ENCODE data around the gene TBK1. TPM values are rescaled to one million over a fixed set of nuclear protein-coding genes. Genes with fewer than 3 reads are reported as not detected.

Gene TBK1
- total and polyA plus RNA-seq, 2 of the 13 experiments (the other 11 are each of a cell fraction or from before 2014, with no cell fraction given), result 10.3 to 25.2 TPM

DNA sequence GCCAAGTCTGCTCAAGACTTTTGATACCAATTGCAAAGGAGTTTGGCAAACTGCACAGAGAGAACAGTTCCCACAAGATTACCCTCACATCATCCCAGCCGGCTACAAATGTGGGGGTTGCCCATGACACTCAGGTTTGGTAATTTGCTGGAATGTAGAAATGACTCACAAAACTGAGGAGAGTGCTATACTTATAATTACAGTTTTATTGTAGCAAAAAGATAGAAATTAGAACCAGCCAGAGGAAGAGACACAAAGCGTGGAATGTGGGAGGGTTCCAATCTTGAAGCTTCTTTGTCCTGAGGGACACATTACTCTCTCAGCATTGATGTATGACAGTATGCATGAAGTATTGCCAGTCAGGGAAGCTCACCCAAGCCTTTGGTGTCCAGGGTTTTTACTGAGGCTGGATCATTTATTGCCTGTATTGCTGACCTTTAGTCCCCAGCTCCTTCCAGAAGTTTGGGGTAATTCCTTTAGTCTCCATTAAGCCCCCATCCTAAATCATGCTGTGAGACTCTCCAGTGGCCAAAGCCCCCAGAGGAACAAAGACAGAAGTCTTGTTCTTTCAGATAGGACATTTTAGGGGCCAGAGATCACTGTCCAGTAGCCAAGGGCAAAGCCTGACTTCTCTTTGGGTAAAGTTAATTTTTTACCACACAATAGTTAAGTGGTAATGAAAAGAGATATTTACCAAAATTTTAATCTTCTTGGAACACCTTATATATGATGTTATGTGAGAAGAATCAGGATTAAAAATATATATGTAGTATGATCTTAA is 9.9 kb downstream of the TBK1 start (continued):
- TF ChIP-seq, protein P1, sequence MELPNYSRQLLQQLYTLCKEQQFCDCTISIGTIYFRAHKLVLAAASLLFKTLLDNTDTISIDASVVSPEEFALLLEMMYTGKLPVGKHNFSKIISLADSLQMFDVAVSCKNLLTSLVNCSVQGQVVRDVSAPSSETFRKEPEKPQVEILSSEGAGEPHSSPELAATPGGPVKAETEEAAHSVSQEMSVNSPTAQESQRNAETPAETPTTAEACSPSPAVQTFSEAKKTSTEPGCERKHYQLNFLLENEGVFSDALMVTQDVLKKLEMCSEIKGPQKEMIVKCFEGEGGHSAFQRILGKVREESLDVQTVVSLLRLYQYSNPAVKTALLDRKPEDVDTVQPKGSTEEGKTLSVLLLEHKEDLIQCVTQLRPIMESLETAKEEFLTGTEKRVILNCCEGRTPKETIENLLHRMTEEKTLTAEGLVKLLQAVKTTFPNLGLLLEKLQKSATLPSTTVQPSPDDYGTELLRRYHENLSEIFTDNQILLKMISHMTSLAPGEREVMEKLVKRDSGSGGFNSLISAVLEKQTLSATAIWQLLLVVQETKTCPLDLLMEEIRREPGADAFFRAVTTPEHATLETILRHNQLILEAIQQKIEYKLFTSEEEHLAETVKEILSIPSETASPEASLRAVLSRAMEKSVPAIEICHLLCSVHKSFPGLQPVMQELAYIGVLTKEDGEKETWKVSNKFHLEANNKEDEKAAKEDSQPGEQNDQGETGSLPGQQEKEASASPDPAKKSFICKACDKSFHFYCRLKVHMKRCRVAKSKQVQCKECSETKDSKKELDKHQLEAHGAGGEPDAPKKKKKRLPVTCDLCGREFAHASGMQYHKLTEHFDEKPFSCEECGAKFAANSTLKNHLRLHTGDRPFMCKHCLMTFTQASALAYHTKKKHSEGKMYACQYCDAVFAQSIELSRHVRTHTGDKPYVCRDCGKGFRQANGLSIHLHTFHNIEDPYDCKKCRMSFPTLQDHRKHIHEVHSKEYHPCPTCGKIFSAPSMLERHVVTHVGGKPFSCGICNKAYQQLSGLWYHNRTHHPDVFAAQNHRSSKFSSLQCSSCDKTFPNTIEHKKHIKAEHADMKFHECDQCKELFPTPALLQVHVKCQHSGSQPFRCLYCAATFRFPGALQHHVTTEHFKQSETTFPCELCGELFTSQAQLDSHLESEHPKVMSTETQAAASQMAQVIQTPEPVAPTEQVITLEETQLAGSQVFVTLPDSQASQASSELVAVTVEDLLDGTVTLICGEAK (IDR thresholded peaks at IDR 0.05), result no peak
- TF ChIP-seq, protein P1 (CRISPR knock-in tag; IDR thresholded peaks at IDR 0.05), result no peak
- TF ChIP-seq, protein P2, sequence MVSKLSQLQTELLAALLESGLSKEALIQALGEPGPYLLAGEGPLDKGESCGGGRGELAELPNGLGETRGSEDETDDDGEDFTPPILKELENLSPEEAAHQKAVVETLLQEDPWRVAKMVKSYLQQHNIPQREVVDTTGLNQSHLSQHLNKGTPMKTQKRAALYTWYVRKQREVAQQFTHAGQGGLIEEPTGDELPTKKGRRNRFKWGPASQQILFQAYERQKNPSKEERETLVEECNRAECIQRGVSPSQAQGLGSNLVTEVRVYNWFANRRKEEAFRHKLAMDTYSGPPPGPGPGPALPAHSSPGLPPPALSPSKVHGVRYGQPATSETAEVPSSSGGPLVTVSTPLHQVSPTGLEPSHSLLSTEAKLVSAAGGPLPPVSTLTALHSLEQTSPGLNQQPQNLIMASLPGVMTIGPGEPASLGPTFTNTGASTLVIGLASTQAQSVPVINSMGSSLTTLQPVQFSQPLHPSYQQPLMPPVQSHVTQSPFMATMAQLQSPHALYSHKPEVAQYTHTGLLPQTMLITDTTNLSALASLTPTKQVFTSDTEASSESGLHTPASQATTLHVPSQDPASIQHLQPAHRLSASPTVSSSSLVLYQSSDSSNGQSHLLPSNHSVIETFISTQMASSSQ (IDR thresholded peaks at IDR 0.05; ENCODE audit: low read depth), result 0 out of 2 replicates have a peak, but pooled peaks have one; percentile 17
- TF ChIP-seq, protein P2 (CRISPR knock-in tag; IDR thresholded peaks at IDR 0.05; ENCODE audit: borderline replicate concordance), result no peak
- TF ChIP-seq ZNF644 (CRISPR knock-in tag; IDR thresholded peaks at IDR 0.05; ENCODE audit: low read depth) (0 out of 2 replicates have a peak, but pooled peaks have one; percentile 45), NR3C1 (CRISPR knock-in tag; IDR thresholded peaks at IDR 0.05) (no peak), TCF12 (IDR thresholded peaks at IDR 0.05) (no peak), TCF12 (CRISPR knock-in tag; IDR thresholded peaks at IDR 0.05) (no peak), KDM6A (CRISPR knock-in tag; IDR thresholded peaks at IDR 0.05; ENCODE audit: low read depth) (no peak)
- TF ChIP-seq, protein P3, sequence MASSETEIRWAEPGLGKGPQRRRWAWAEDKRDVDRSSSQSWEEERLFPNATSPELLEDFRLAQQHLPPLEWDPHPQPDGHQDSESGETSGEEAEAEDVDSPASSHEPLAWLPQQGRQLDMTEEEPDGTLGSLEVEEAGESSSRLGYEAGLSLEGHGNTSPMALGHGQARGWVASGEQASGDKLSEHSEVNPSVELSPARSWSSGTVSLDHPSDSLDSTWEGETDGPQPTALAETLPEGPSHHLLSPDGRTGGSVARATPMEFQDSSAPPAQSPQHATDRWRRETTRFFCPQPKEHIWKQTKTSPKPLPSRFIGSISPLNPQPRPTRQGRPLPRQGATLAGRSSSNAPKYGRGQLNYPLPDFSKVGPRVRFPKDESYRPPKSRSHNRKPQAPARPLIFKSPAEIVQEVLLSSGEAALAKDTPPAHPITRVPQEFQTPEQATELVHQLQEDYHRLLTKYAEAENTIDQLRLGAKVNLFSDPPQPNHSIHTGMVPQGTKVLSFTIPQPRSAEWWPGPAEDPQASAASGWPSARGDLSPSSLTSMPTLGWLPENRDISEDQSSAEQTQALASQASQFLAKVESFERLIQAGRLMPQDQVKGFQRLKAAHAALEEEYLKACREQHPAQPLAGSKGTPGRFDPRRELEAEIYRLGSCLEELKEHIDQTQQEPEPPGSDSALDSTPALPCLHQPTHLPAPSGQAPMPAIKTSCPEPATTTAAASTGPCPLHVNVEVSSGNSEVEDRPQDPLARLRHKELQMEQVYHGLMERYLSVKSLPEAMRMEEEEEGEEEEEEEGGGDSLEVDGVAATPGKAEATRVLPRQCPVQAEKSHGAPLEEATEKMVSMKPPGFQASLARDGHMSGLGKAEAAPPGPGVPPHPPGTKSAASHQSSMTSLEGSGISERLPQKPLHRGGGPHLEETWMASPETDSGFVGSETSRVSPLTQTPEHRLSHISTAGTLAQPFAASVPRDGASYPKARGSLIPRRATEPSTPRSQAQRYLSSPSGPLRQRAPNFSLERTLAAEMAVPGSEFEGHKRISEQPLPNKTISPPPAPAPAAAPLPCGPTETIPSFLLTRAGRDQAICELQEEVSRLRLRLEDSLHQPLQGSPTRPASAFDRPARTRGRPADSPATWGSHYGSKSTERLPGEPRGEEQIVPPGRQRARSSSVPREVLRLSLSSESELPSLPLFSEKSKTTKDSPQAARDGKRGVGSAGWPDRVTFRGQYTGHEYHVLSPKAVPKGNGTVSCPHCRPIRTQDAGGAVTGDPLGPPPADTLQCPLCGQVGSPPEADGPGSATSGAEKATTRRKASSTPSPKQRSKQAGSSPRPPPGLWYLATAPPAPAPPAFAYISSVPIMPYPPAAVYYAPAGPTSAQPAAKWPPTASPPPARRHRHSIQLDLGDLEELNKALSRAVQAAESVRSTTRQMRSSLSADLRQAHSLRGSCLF (CRISPR knock-in tag; IDR thresholded peaks at IDR 0.05; ENCODE audit: borderline replicate concordance), result no peak
